Chondrocyte (in vitro differentiated cells): ENCODE measurements around the gene UBE2L6. TPM values are rescaled to one million over a fixed set of nuclear protein-coding genes. Genes with fewer than 3 reads are reported as not detected.
A peak's percentile ranks its signal among the peaks of the same experiment; 100 is the strongest.

Experiments
- DNase-seq: peaks from one replicate; pipeline ENCODE4 v3.0.0; 2021; ENCODE audit warnings: mixed read lengths, low spot score
- H3K27ac Mint-ChIP-seq: one replicate; pipeline ENCODE4 v1.8.0; 2021; ENCODE audit warnings: mild to moderate bottlenecking, moderate library complexity, mixed read lengths; ENCODE audit not compliant: unreplicated experiment
- H3K27me3 Mint-ChIP-seq: 2 replicates; pipeline ENCODE4 v1.8.0; 2021; ENCODE audit warnings: low read depth, mixed read lengths
- H3K36me3 Mint-ChIP-seq: 2 replicates; pipeline ENCODE4 v1.8.0; 2021; ENCODE audit warnings: low read depth, mixed read lengths
- H3K4me1 Mint-ChIP-seq: 2 replicates; pipeline ENCODE4 v1.8.0; 2021; ENCODE audit warnings: low read depth, mild to moderate bottlenecking, mixed read lengths
- H3K4me3 Mint-ChIP-seq: one replicate; pipeline ENCODE4 v1.8.0; 2021; ENCODE audit warnings: mild to moderate bottlenecking, moderate library complexity, mixed read lengths; ENCODE audit not compliant: unreplicated experiment
- H3K9me3 Mint-ChIP-seq: 2 replicates; pipeline ENCODE4 v1.8.0; 2021; ENCODE audit warnings: low read depth, mixed read lengths
- total RNA-seq: library from RNA; stranded (reverse); gene quantifications from 3 replicates; pipeline ENCODE4 v1.2.1, GENCODE V29; 2021
- TF ChIP-seq, protein P1 (sequence below): fragments of 200-600 bp; sonication (generic); IDR thresholded peaks from 2 replicates; pipeline ENCODE4 v1.5.0; 2021; ENCODE audit warnings: antibody characterized with exemption, mild to moderate bottlenecking, moderate library complexity

The UBE2L6 gene
- total RNA-seq, 1 donor from 2014 or later: 8.8 TPM

DNA sequence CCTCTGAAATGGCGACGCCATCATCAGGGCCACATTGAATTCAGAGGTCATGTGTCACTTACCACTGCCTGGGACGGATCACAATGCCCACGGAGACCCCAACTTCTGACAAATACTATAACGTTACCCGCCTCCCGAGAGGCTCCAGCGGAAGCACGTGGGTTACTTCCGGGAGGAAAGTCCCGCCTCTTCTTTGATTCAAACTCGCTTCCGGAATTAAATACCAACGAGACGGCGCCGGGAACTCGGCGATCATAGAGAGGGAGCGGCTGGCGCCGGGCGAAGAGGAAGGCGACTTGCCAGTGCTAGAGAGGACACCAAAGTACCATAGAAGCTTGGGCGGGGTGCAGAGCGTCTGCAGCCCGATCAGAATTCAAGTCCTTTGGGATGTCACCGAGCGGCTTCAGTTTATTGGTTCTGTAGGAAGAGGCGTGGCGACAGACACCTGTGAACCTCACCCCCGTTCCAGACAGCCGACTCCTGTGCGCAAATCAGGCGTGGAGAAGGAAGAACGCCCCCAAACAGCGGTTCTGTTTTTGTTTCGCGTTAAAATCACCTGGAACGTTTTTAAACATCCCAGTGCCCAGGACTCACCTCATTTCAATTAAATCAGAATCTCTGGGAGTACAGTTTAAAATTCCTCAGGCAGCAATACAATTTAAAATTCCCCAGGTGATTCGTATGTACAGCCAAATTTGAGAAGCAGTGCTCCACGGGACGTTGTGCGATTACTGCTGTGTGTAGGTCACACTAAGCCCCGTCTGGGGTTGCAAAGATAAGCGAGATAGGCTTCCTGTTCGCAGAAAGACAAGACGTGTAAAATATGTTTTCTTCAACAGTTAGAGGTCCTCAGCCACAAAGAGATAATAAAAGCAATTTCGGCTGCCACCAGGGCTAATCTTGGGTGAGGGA, 36.6 kb downstream of the UBE2L6 start, which contains the start of gene TIMM10:
Gene TIMM10, minus strand, starts transcription at position 159 of the 912 bp plus-strand sequence. CDS start 565 bp downstream, outside the sequence.
- TF ChIP-seq, protein P1, sequence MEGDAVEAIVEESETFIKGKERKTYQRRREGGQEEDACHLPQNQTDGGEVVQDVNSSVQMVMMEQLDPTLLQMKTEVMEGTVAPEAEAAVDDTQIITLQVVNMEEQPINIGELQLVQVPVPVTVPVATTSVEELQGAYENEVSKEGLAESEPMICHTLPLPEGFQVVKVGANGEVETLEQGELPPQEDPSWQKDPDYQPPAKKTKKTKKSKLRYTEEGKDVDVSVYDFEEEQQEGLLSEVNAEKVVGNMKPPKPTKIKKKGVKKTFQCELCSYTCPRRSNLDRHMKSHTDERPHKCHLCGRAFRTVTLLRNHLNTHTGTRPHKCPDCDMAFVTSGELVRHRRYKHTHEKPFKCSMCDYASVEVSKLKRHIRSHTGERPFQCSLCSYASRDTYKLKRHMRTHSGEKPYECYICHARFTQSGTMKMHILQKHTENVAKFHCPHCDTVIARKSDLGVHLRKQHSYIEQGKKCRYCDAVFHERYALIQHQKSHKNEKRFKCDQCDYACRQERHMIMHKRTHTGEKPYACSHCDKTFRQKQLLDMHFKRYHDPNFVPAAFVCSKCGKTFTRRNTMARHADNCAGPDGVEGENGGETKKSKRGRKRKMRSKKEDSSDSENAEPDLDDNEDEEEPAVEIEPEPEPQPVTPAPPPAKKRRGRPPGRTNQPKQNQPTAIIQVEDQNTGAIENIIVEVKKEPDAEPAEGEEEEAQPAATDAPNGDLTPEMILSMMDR: no peak
- Mint-ChIP-seq H3K27ac (peak within 1 kb of the TSS; percentile 80), H3K4me3 (peak within 1 kb of the TSS; percentile 92), H3K4me1 (peaks cover 19% of the 10 kb centered on the region), H3K27me3 (peaks cover 12% of the 10 kb centered on the region), H3K36me3 (no peaks in the 10 kb centered on the region), H3K9me3 (no peaks in the 10 kb centered on the region)
- peak; percentile 95 for DNase-seq

- peaks cover 19% of the 10 kb centered on the region for H3K4me1 Mint-ChIP-seq
- H3K27me3 Mint-ChIP-seq: peaks cover 6% of the 10 kb centered on the region
- H3K27ac Mint-ChIP-seq: peak overlapping the region; percentile 80
- TF ChIP-seq, protein P1: no peak
- H3K4me3 Mint-ChIP-seq: peak overlapping the region; percentile 92
- no peaks in the 10 kb centered on the region for H3K9me3 Mint-ChIP-seq
- no peaks in the 10 kb centered on the region for H3K36me3 Mint-ChIP-seq
- peak; percentile 72 for DNase-seq
Observed at GRCh38 chr11:57530215-57530595, 37.3 kb downstream of the UBE2L6 start.

- no peak for DNase-seq
- no peak overlapping the region for H3K4me3 Mint-ChIP-seq
- peaks cover 2% of the 10 kb centered on the region for H3K36me3 Mint-ChIP-seq
- peaks cover 19% of the 10 kb centered on the region for H3K4me1 Mint-ChIP-seq
- no peaks in the 10 kb centered on the region for H3K27me3 Mint-ChIP-seq
- TF ChIP-seq, protein P1: no peak
- H3K27ac Mint-ChIP-seq: no peak overlapping the region
- no peaks in the 10 kb centered on the region for H3K9me3 Mint-ChIP-seq
Observed at GRCh38 chr11:57529012-57529411, 38.5 kb downstream of the UBE2L6 start.

GRCh38 chr11:57527056-57527631, 40.3 kb downstream of the UBE2L6 start:
- no peaks in the 10 kb centered on the region for H3K27me3 Mint-ChIP-seq
- peaks cover 19% of the 10 kb centered on the region for H3K4me1 Mint-ChIP-seq
- TF ChIP-seq, protein P1: peak; percentile 97

GRCh38 chr11:57523419-57523818, 44.1 kb downstream of the UBE2L6 start:
- no peak overlapping the region for H3K27ac Mint-ChIP-seq
- H3K27me3 Mint-ChIP-seq: no peaks in the 10 kb centered on the region
- no peak for DNase-seq
- peaks cover 2% of the 10 kb centered on the region for H3K36me3 Mint-ChIP-seq
- no peaks in the 10 kb centered on the region for H3K4me1 Mint-ChIP-seq
- TF ChIP-seq, protein P1: no peak
- H3K9me3 Mint-ChIP-seq: no peaks in the 10 kb centered on the region
- H3K4me3 Mint-ChIP-seq: no peak overlapping the region

More at GRCh38 chr11:57527056-57527631, 40.3 kb downstream of the UBE2L6 start:
- DNase-seq: no peak
- Mint-ChIP-seq H3K4me3 (no peak overlapping the region), H3K27ac (no peak overlapping the region), H3K36me3 (peaks cover 2% of the 10 kb centered on the region), H3K9me3 (no peaks in the 10 kb centered on the region)
